ENCODE measurements around the gene MPL.

The MPL gene

DNA sequence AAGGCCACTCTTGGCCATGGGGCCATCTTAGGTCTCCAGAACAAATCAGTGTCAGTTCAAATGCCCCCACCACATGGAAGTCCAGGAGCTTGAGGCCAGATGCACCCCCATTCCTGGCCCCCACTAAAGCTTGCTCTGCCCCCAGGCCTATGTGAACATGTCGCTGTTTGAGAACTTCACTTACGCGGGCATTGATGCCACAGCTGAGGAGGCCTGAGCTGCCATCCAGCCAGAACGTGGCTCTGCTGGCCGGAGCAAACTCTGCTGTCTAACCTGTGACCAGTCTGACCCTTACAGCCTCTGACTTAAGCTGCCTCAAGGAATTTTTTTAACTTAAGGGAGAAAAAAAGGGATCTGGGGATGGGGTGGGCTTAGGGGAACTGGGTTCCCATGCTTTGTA lies 15.1 kb upstream of the MPL start:
- DNase-seq (ENCODE audit: low read depth, low spot score), result no peak

GRCh38 chr1:43324810-43325209 lies 12.8 kb upstream of the MPL start:
- no peak for DNase-seq (ENCODE audit: low read depth, low spot score)

DNA sequence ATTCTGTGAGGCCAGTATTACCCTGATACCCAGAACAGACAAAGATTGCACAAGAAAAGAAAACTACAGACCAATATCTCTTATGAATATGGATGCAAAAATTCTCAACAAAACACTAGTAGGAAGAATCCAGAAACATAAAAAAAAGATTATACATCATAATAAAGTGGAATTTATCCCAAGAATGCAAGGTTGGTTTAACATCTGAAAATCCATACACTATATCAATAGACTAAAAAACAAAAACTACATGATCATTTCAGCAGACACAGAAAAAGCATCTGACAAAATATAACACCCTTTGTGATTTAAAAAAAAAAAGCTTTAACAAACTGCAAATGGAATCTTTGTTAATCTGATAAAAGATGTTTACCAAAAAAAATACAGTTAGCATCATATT lies 12.2 kb upstream of the MPL start:
- DNase-seq (ENCODE audit: low read depth, low spot score), result no peak

DNA sequence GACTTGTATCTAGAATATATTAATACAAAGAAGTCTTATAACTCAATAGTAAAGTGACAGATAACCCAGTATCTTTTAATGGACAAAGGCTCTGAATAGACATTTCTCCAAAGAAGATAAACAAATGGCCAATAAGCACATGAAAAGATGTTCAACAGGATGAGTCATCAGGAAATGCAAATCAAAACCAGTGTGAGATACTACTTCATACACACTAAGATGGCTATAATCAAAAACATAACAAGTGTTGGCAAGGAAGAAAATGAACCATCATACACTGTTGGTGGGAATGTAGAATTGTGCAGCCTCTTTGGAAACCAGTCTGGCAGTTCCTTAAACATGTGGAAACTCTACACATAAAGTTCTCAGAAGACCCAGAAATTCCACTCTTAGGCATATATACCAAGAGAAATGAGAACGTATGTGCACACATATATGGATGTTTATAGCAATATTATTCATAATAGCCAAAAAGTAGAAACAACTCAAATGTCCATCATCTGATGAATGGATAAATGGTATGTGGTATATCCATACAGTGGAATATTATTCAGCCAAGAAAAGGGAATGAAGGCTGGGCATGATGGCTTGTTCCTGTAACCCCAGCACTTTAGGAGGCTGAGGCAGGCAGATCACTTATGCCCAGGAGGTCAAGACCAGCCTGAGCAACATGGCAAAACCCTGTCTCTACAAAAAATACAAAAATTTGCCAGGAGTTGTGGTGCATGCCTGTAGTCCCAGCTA lies 9.9 kb upstream of the MPL start:
- no peak for DNase-seq (ENCODE audit: low read depth, low spot score)

DNA sequence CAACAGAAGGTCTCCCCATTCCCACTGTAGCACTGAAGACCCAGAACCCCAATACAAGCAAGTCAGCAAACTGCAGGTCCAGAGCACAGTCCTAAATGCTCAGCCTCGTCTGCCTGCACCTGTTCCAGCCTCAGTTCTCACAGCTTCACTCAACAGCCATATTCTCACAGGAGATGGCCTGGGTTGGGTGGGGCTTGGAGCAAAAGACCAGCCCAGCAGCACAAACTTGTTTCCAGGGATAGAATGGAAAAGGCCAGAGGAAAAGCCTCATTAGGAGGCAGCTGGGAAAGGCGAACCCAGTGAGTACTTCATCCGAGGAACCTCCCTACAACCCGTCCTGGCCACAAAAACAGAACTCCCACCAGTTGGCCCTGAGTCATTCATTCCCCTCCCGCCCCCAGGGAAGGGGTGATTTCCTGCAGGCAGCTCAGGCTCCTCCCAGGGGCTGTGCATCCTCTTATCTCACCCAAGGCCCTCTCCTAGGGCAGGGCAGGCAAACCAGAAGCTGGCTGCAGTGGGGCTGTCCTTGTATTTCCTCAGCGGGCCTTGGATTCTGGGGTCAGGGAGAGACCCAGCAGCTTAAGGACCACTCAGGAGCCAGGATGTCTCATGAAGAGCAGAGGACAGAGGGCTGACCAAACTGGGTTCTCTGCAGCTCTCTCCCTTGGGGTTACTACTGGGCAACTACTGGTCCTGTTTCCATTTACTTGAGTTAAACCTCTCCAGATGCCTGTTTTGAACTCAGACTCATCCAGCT lies 7.4 kb upstream of the MPL start:
- no peak for DNase-seq (ENCODE audit: low read depth, low spot score)

DNA sequence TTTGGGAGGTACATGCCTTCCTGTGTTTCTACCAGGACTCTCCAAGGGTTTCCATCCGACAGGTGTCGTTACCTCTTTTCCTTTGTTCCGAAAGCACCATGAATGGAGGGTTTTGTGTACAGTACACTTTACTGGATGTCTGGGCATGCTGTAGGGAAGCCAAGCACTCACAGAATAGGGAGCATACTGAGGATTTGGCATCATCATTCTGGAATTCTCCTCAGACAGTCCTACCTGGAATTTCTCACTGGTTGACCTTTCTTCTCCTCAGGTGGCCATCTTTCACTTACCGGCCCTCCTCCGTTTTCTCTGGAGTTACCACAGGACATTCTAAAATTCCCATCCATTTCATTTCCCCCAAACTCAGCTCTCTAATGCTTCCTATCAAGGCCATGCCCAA lies 5.9 kb upstream of the MPL start:
- no peak for DNase-seq (ENCODE audit: low read depth, low spot score)

- DNase-seq (ENCODE audit: low read depth, low spot score), result no peak
Measured at GRCh38 chr1:43334453-43335205, 3.0 kb upstream of the MPL start.

- DNase-seq (ENCODE audit: low read depth, low spot score), result no peak
Measured at GRCh38 chr1:43338001-43338400, 383 bp downstream of the MPL start.

DNA sequence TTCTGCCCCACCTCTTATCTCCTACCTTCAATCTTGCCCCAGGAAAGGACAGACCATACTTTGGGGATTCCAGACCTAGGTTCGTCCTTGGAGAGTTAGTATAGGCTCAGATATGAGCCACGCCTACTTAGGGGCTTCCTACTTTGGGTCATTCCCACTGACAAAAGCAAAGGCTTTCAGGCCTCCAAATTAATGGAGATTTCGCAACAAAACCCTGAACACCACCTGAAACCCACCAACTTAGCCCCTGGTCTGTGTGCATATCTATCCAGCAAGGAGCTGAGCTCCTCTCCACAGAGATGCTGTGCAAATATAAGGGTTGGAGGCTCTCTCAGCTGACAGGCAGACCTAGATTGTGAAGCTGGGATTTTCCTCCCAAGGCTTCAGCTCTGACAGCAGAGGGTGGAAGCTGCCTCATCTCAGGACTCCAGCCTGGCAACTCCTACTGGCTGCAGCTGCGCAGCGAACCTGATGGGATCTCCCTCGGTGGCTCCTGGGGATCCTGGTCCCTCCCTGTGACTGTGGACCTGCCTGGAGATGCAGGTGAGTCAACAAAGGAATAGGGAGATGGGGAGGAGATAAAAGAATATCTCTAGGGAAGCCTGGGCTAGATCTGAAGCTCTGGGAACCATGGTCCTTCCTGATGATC lies 2.1 kb downstream of the MPL start:
- no peak for DNase-seq (ENCODE audit: low read depth, low spot score)

DNA sequence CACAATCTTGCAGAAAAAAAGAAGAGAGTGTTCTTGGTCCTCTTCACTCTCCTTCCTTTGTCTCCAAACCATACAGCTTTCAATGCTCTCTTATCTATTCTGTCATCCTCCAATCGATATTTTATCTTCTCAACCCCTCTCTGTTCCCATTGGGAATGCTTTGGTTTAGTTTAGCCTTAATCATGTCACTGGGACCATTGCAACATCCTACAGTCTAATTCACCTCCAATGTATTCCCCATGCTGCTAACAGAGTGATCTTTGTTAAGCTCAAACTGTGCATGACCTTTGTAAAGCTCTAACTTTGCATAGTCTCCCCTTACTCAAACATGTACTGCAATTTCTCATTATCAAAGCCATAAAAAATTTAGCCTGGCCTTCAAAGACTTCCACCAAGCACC lies 2.9 kb downstream of the MPL start:
- no peak for DNase-seq (ENCODE audit: low read depth, low spot score)

- no peak for DNase-seq (ENCODE audit: low read depth, low spot score)
Measured at GRCh38 chr1:43344267-43344850, 6.7 kb downstream of the MPL start.

DNA sequence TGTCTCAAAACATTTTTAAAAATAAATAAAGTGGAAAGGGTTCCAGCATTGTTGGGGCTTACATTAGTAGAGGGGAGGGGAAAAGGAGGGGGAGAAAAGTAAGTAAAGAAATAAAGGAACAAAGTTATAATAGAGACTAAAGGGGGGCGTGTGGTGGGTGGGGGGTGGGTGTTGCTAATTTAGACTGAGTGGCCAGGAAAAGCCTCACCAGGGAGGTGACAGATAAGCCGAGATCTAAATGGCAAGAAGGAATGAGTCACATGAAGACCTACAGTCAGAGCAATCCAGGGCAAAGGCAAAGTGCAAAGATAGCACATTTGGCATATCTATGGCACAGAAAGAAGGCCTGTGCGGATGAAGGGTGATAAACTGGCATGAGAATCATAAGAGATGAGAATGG lies 7.5 kb downstream of the MPL start:
- DNase-seq (ENCODE audit: low read depth, low spot score), result no peak

GRCh38 chr1:43346636-43347035 lies 9.0 kb downstream of the MPL start:
- DNase-seq (ENCODE audit: low read depth, low spot score), result no peak

GRCh38 chr1:43348343-43348808 lies 10.8 kb downstream of the MPL start:
- no peak for DNase-seq (ENCODE audit: low read depth, low spot score)

DNA sequence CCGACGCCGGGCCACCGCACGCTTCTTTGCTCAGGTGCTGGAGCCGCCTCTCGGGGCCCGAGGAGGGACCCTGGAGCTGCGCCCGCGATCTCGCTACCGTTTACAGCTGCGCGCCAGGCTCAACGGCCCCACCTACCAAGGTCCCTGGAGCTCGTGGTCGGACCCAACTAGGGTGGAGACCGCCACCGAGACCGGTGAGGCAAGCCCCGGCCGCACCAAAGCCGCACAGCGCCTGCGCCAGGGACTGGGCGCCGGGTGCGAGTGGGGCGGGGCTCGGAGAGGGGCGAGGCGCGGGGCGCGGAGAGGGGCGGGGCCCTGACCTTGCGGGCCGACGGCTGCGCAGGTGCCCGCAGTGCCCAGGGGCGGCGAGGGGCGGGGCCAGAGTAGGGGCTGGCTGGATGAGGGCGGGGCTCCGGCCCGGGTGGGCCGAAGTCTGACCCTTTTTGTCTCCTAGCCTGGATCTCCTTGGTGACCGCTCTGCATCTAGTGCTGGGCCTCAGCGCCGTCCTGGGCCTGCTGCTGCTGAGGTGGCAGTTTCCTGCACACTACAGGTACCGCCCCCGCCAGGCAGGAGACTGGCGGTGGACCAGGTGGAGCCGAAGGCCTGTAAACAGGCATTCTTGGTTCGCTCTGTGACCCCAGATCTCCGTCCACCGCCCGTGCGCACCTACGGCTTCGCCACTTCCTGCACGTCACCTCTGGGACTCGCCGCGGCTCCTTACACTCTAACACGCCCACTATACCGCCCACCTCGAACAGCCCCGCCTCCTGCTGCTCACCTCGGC lies 11.4 kb downstream of the MPL start:
- DNase-seq (ENCODE audit: low read depth, low spot score), result peak; percentile 73

GRCh38 chr1:43349594-43350306 lies 12.1 kb downstream of the MPL start:
- no peak for DNase-seq (ENCODE audit: low read depth, low spot score)

GRCh38 chr1:43350976-43351375 lies 13.4 kb downstream of the MPL start:
- no peak for DNase-seq (ENCODE audit: low read depth, low spot score)

- no peak for DNase-seq (ENCODE audit: low read depth, low spot score)
Measured at GRCh38 chr1:43351421-43352350, 14.1 kb downstream of the MPL start.

DNA sequence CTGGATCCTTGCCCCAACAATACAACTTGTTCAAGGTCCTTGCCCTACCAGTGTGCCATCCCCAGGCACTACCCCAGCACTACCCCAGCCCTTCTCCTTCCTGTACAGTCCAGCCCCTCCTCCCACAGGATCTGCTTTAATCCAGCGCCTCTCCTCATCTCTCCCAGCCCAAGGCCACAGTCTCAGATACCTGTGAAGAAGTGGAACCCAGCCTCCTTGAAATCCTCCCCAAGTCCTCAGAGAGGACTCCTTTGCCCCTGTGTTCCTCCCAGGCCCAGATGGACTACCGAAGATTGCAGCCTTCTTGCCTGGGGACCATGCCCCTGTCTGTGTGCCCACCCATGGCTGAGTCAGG lies 14.7 kb downstream of the MPL start:
- no peak for DNase-seq (ENCODE audit: low read depth, low spot score)
